ENCODE data around the gene MTTP.

GRCh38 chr4:99624141-99624719 is 49.6 kb downstream of the MTTP start:
- TF ChIP-seq CTCF (conservative IDR thresholded peaks at IDR 0.05) (no peak), EZH2 (IDR thresholded peaks at IDR 0.05; ENCODE audit: low read depth) (no peak)

Measured in PC-9 (cell line).